GM12878 (cell line): ENCODE measurements around the gene EMX1.

Experiments used
- BHLHE40 ChIP-seq, 2 experiments: fragments of 450-650 bp in 1 of 2; IDR thresholded peaks; 2 replicates each; pipeline ENCODE4 v1.6.1; 2011 to 2017; ENCODE audit warnings: low read depth in 2 of 2, borderline replicate concordance in 1 of 2, improper control_type of control experiment in 1 of 2, low read length in 1 of 2, mild to moderate bottlenecking in 1 of 2
- CEBPB ChIP-seq, 2 experiments: fragments of 150-350 bp in 1 of 2; IDR thresholded peaks; 2 replicates each; pipeline ENCODE4 v1.6.1; 2012 to 2014; ENCODE audit warnings: low read depth in 2 of 2, low read length in 2 of 2, borderline replicate concordance in 1 of 2, inconsistent platforms in 1 of 2
- CTCF ChIP-seq, 3 experiments: IDR thresholded peaks in 2 of 3; conservative IDR thresholded peaks in 1 of 3; 2 replicates each; pipeline ENCODE4 v1.5.1; 2011; ENCODE audit warnings: low read depth in 3 of 3, low read length in 3 of 3, mild to moderate bottlenecking in 3 of 3, control low read depth in 2 of 3, moderate library complexity in 2 of 3, inconsistent platforms in 1 of 3, mixed read lengths in 1 of 3; ENCODE audit not compliant: control insufficient read depth in 2 of 3, insufficient read depth in 1 of 3; ENCODE audit errors: extremely low read depth in 1 of 3
- EZH2 ChIP-seq: IDR thresholded peaks from 2 replicates; pipeline ENCODE4 v1.6.1; 2012; ENCODE audit warnings: low read depth, mild to moderate bottlenecking, control low read depth, inconsistent platforms, low read length, borderline replicate concordance; ENCODE audit not compliant: control insufficient read depth
- MXI1 ChIP-seq: fragments of 150-350 bp; IDR thresholded peaks from 2 replicates; pipeline ENCODE4 v1.6.1; 2011; ENCODE audit warnings: low read depth, mild to moderate bottlenecking, inconsistent platforms, low read length, improper control_type of control experiment
- RAD21 ChIP-seq: IDR thresholded peaks from 2 replicates; pipeline ENCODE4 v1.6.1; 2011; ENCODE audit warnings: mild to moderate bottlenecking, low read depth, low read length, moderate library complexity; ENCODE audit not compliant: insufficient read depth
- SP1 ChIP-seq: IDR thresholded peaks from one replicate; pipeline ENCODE4 v1.6.1; 2011; ENCODE audit warnings: low read depth, low read length
- TF ChIP-seq, protein P1 (sequence below): IDR thresholded peaks from 2 replicates; pipeline ENCODE4 v1.6.1; 2012; ENCODE audit warnings: low read length, inconsistent platforms

- TF ChIP-seq SP1 (no peak), CTCF (IDR thresholded peaks at IDR 0.05 in 2 of 3, conservative IDR thresholded peaks at IDR 0.05 in 1 of 3; ENCODE audit: control insufficient read depth in 2 of 3, extremely low read depth in 1 of 3, insufficient read depth in 1 of 3, low read depth in 3 of 3, low read length in 3 of 3) (no peak), BHLHE40 (IDR thresholded peaks at IDR 0.05; ENCODE audit: borderline replicate concordance in 1 of 2, low read depth in 2 of 2, low read length in 1 of 2) (no peak), RAD21 (no peak), EZH2 (no peak), MXI1 (no peak), CEBPB (IDR thresholded peaks at IDR 0.05; ENCODE audit: borderline replicate concordance in 1 of 2, low read depth in 2 of 2, low read length in 2 of 2) (no peak)
- TF ChIP-seq, protein P1, sequence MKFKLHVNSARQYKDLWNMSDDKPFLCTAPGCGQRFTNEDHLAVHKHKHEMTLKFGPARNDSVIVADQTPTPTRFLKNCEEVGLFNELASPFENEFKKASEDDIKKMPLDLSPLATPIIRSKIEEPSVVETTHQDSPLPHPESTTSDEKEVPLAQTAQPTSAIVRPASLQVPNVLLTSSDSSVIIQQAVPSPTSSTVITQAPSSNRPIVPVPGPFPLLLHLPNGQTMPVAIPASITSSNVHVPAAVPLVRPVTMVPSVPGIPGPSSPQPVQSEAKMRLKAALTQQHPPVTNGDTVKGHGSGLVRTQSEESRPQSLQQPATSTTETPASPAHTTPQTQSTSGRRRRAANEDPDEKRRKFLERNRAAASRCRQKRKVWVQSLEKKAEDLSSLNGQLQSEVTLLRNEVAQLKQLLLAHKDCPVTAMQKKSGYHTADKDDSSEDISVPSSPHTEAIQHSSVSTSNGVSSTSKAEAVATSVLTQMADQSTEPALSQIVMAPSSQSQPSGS, result no peak
These were observed 11.7 kb downstream of the EMX1 start for GRCh38 chr2:72929010-72929409.
